Trophoblast cell (in vitro differentiated cells and primary cell): ENCODE data around the gene AP3D1.

Source experiments
- DNase-seq, 2 donors: peaks; one replicate each; pipeline ENCODE4 v3.0.0-alpha.2; 2016
- H2AFZ ChIP-seq: 2 replicates; pipeline ENCODE4 v1.6.1; 2013; ENCODE audit warnings: low read length, moderate library complexity, mild to moderate bottlenecking; ENCODE audit not compliant: insufficient read depth, poor library complexity
- H2AK5ac ChIP-seq: 2 replicates; pipeline ENCODE4 v1.6.1; 2013; ENCODE audit warnings: mild to moderate bottlenecking, low read length
- H2BK120ac ChIP-seq: 2 replicates; pipeline ENCODE4 v1.6.1; 2013; ENCODE audit warnings: low read length, mild to moderate bottlenecking, moderate library complexity; ENCODE audit not compliant: insufficient read depth, poor library complexity
- H2BK12ac ChIP-seq: 2 replicates; pipeline ENCODE4 v1.6.1; 2013; ENCODE audit warnings: mild to moderate bottlenecking, low read length, moderate library complexity
- H2BK5ac ChIP-seq: 2 replicates; pipeline ENCODE4 v1.6.1; 2013; ENCODE audit warnings: low read length, low read depth, moderate library complexity, mild to moderate bottlenecking; ENCODE audit not compliant: poor library complexity
- H3K14ac ChIP-seq: 2 replicates; pipeline ENCODE4 v1.6.1; 2013; ENCODE audit warnings: mild to moderate bottlenecking, low read length
- H3K18ac ChIP-seq: 2 replicates; pipeline ENCODE4 v1.6.1; 2013; ENCODE audit warnings: mild to moderate bottlenecking, low read length
- H3K23ac ChIP-seq: 2 replicates; pipeline ENCODE4 v1.6.1; 2013; ENCODE audit warnings: low read length
- H3K27ac ChIP-seq: 2 replicates; pipeline ENCODE4 v1.5.1; 2013; ENCODE audit warnings: low read depth, mild to moderate bottlenecking, inconsistent platforms, low read length, moderate library complexity
- H3K27me3 ChIP-seq: 2 replicates; pipeline ENCODE4 v1.6.1; 2013; ENCODE audit warnings: inconsistent platforms, mild to moderate bottlenecking, low read length, moderate library complexity; ENCODE audit not compliant: insufficient read depth
- H3K36me3 ChIP-seq, 2 experiments: 1 replicate in 1 of 2; 2 replicates in 1 of 2; pipeline ENCODE4 v1.6.1; 2013; ENCODE audit warnings: low read length in 2 of 2, mild to moderate bottlenecking in 2 of 2, moderate library complexity in 1 of 2; ENCODE audit not compliant: insufficient read depth in 2 of 2, control insufficient read depth in 1 of 2
- H3K4ac ChIP-seq: 2 replicates; pipeline ENCODE4 v1.6.1; 2013; ENCODE audit warnings: low read depth, mild to moderate bottlenecking, low read length, moderate library complexity
- H3K4me1 ChIP-seq, 2 experiments: 1 replicate in 1 of 2; 2 replicates in 1 of 2; pipeline ENCODE4 v1.6.1; 2013; ENCODE audit warnings: low read length in 2 of 2, mild to moderate bottlenecking in 2 of 2, moderate library complexity in 1 of 2; ENCODE audit not compliant: insufficient read depth in 2 of 2, control insufficient read depth in 1 of 2
- H3K4me2 ChIP-seq: 2 replicates; pipeline ENCODE4 v1.6.1; 2013; ENCODE audit warnings: inconsistent platforms, mild to moderate bottlenecking, low read length, moderate library complexity
- H3K4me3 ChIP-seq: 2 replicates; pipeline ENCODE4 v1.5.1; 2013; ENCODE audit warnings: mild to moderate bottlenecking, low read depth, low read length, inconsistent platforms
- H3K79me1 ChIP-seq: one replicate; pipeline ENCODE4 v1.6.1; 2013; ENCODE audit warnings: low read length
- H3K79me2 ChIP-seq: 2 replicates; pipeline ENCODE4 v1.6.1; 2013; ENCODE audit warnings: low read length, mild to moderate bottlenecking; ENCODE audit not compliant: control insufficient read depth, insufficient read depth, poor library complexity
- H3K9ac ChIP-seq: 2 replicates; pipeline ENCODE4 v1.6.1; 2013; ENCODE audit warnings: mild to moderate bottlenecking, low read length
- H3K9me3 ChIP-seq: 2 replicates; pipeline ENCODE4 v1.6.1; 2013; ENCODE audit warnings: low read depth, mild to moderate bottlenecking, control low read depth, inconsistent platforms, low read length; ENCODE audit not compliant: insufficient read depth
- H4K12ac ChIP-seq: 2 replicates; pipeline ENCODE4 v1.6.1; 2013; ENCODE audit warnings: low read depth, mild to moderate bottlenecking, low read length, moderate library complexity
- H4K8ac ChIP-seq: 2 replicates; pipeline ENCODE4 v1.6.1; 2013; ENCODE audit warnings: low read depth, mild to moderate bottlenecking, low read length, moderate library complexity
- H4K91ac ChIP-seq: one replicate; pipeline ENCODE4 v1.6.1; 2013; ENCODE audit warnings: low read depth, mild to moderate bottlenecking, low read length, moderate library complexity
- WGBS: extraction: QIAGEN DNeasy Blood & Tissue Kit; methylation state at CpG from one replicate; pipeline ENCODE4 v1.1.7; 2013; ENCODE audit warnings: missing lambda C conversion rate; ENCODE audit not compliant: insufficient read length, insufficient coverage; ENCODE audit errors: extremely low coverage; 5-methylcytosine and 5-hydroxymethylcytosine counted together

Gene AP3D1

DNA sequence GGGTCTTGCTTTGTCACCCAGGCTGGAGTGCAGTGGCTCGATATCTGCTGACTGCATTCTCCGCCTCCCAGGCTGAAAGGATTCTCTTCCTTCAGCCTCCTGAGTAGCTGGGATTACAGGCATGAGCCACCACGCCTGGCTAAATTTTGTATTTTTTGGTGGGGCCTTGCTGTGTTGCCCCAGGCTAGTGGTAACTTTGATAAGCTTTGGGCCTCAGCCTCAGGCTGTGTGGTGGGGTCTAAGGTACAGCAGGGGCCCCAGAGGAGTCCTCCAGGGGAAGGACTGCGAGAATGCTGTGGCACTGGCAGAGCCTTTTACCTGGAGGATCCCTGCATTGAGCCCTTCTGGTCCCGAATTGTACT is 19.6 kb upstream of the AP3D1 start:
- Histone ChIP-seq H3K23ac (no peak overlapping the region), H2BK120ac (no peak overlapping the region), H3K36me3 (no peaks in the 10 kb centered on the region), H2BK12ac (peak overlapping the region; percentile 27), H3K9me3 (no peaks in the 10 kb centered on the region), H3K27ac (peak overlapping the region; percentile 20), H3K4ac (peak overlapping the region; percentile 30), H4K12ac (no peak overlapping the region), H3K27me3 (no peaks in the 10 kb centered on the region), H3K4me3 (no peak overlapping the region), H2AFZ (peak overlapping the region; percentile 2), H3K14ac (no peak overlapping the region), H4K91ac (peak overlapping the region; percentile 64), H3K9ac (no peak overlapping the region), H3K4me2 (peak overlapping the region; percentile 28), H3K18ac (peak overlapping the region; percentile 67), H3K79me2 (peaks cover 32% of the 10 kb centered on the region), H3K4me1 (peaks cover 42 to 54% of the 10 kb centered on the region in 2 experiments), H4K8ac (peak overlapping the region; percentile 9), H2BK5ac (peak overlapping the region; percentile 19), H2AK5ac (no peak overlapping the region), H3K79me1 (peaks cover 3% of the 10 kb centered on the region)
- no peak for DNase-seq
- WGBS: no CpG with 5 or more reads among the region's 5 CpGs

DNA sequence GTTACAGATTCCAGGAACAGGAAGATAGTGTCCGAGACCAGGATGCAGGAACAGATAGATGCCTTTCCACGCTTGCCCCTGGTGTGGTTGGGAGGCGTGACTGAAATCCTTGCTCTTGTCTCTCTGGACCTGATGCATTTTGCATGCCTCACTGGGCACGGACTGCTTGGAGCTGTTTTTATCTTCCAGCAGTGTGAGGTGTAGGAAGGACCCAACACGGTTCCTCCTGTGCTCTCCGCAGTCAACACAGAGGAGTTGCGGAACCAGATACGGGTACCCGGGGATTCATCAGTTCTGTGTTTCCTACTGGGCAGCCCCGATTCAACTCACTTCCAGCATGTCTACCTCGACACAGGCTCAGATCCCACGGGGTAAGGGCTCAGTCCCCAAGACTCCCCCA is 18.9 kb upstream of the AP3D1 start:
- Histone ChIP-seq H2BK12ac (no peak overlapping the region), H2BK120ac (no peak overlapping the region), H3K4me3 (no peak overlapping the region), H2AFZ (no peak overlapping the region), H2BK5ac (no peak overlapping the region), H3K4me1 (peaks cover 41 to 51% of the 10 kb centered on the region in 2 experiments), H3K27me3 (no peaks in the 10 kb centered on the region), H3K36me3 (no peaks in the 10 kb centered on the region), H3K79me1 (peaks cover 4% of the 10 kb centered on the region), H3K79me2 (peaks cover 36% of the 10 kb centered on the region), H4K12ac (no peak overlapping the region), H3K9ac (no peak overlapping the region), H3K9me3 (no peaks in the 10 kb centered on the region), H3K18ac (peak overlapping the region; percentile 29), H3K4me2 (no peak overlapping the region), H4K8ac (no peak overlapping the region), H2AK5ac (peak overlapping the region; percentile 39), H3K23ac (no peak overlapping the region), H3K14ac (no peak overlapping the region), H3K27ac (peak overlapping the region; percentile 20), H3K4ac (peak overlapping the region; percentile 30), H4K91ac (no peak overlapping the region)
- no CpG with 5 or more reads among the region's 12 CpGs for WGBS
- DNase-seq: peak; percentile 89 to 94

DNA sequence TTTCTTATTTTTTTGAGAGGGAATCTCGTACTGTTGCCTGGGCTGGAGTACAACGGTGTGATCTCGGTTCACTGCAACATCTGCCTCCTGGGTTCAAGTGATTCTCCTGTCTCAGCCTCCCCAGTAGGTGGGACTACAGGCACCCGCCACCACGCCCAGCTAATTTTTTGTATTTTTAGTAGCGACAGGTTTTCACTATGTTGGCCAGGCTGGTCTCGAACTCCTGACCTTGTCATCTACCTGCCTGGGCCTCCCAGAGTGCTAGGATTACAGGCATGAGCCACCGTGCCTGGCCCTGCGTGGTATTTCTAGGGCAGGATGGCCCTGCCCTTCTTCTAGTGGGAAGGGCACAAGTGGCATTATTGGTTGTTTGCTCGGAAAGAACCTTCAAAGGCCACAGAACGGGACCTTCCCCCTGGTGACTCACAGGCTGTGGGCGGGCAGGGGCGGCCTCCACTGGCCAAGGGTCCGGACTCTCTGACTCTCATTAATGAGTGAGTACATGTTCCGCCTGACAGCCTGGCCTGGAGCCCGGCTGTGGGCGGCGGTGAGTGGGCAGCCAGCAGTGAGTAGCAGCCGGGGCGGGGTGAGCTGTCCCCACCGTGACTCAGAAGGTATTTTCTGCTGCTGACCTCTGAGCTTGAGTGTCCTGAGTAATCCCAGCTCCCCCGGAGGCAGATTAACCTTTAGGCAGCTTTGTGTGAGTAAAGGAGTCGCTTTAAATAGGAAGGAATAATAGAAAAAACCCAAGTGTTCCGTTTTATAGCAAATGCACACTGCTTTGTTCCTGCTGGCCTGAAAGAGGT is 17.5 kb upstream of the AP3D1 start:
- Histone ChIP-seq H3K79me1 (peaks cover 10% of the 10 kb centered on the region), H3K79me2 (peaks cover 40% of the 10 kb centered on the region), H3K4ac (no peak overlapping the region), H2BK5ac (no peak overlapping the region), H3K36me3 (no peaks in the 10 kb centered on the region), H3K4me1 (peaks cover 41 to 54% of the 10 kb centered on the region in 2 experiments), H3K23ac (no peak overlapping the region), H4K12ac (no peak overlapping the region), H3K4me3 (no peak overlapping the region), H3K9ac (no peak overlapping the region), H2AK5ac (no peak overlapping the region), H2BK120ac (no peak overlapping the region), H3K18ac (peak overlapping the region; percentile 48), H2AFZ (no peak overlapping the region), H3K27ac (peak overlapping the region; percentile 81), H3K4me2 (peak overlapping the region; percentile 28), H4K8ac (no peak overlapping the region), H3K9me3 (no peaks in the 10 kb centered on the region), H3K27me3 (no peaks in the 10 kb centered on the region), H4K91ac (no peak overlapping the region), H2BK12ac (no peak overlapping the region), H3K14ac (no peak overlapping the region)
- WGBS: no CpG with 5 or more reads among the region's 24 CpGs
- DNase-seq: peak; percentile 99 to 100

DNA sequence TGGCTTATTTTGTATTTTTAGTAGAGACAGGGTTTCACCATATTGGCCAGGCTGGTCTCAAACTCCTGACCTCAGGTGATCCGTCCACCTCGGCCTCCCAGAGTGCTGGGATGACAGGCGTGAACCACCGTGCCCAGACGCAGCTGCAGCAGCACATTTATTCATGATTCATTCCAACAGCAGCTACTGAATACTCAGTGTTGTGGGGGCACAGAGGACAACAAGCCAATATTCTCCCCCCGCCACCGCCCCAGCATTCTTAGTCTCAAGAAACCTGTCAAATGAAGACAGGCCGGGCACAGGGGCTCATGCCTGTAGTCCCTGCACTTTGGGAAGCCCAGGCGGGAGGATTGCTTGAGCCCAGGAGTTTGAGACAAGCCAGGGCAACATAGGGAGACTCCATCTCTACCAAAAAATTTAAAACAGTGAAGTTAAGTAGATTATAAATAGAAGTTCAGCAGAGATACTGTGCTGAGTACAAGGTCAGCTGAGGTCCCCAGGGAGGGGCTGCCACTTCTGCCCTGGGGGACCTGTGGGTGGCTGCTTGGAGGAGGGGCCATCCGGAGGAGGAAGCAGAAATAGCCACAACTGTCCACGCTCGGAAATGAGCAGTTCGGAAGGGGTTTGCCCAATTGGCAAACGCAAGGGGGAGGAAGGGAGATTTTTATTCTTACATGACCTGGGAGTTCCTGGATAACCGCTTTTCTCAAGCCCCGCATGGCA is 16.7 kb upstream of the AP3D1 start:
- Histone ChIP-seq H3K4me3 (no peak overlapping the region), H3K27ac (peak overlapping the region; percentile 63), H3K9me3 (no peaks in the 10 kb centered on the region), H2BK120ac (no peak overlapping the region), H2BK12ac (no peak overlapping the region), H3K14ac (no peak overlapping the region), H3K79me2 (peaks cover 36% of the 10 kb centered on the region), H3K27me3 (no peaks in the 10 kb centered on the region), H3K23ac (no peak overlapping the region), H3K79me1 (peaks cover 14% of the 10 kb centered on the region), H3K4ac (peak overlapping the region; percentile 34), H3K18ac (no peak overlapping the region), H2AK5ac (peak overlapping the region; percentile 9), H2BK5ac (no peak overlapping the region), H4K12ac (no peak overlapping the region), H3K36me3 (no peaks in the 10 kb centered on the region), H3K9ac (no peak overlapping the region), H3K4me1 (peaks cover 40 to 48% of the 10 kb centered on the region in 2 experiments), H4K91ac (no peak overlapping the region), H2AFZ (no peak overlapping the region), H4K8ac (no peak overlapping the region), H3K4me2 (no peak overlapping the region)
- WGBS: no CpG with 5 or more reads among the region's 16 CpGs
- DNase-seq: peak; percentile 61 to 65
